ENCODE results near the gene CDCA5. TPM values are rescaled to one million over a fixed set of nuclear protein-coding genes. Genes with fewer than 3 reads are reported as not detected.

The CDCA5 gene
- total and polyA plus RNA-seq, 2 of the 4 experiments (the other 2 are of a cell fraction), result 9.1 to 14.0 TPM

GRCh38 chr11:65125197-65126056 is 41.6 kb upstream of the CDCA5 start:
- Histone ChIP-seq H3K36me3 (ENCODE audit: control insufficient read depth, insufficient read depth, low read length) (peaks cover 60% of the 10 kb centered on the region), H3K79me1 (ENCODE audit: low read depth in 1 of 2, low read length in 2 of 2) (peaks cover 24 to 61% of the 10 kb centered on the region in 2 experiments), H3K9me3 (ENCODE audit: control insufficient read depth, insufficient read depth, low read length) (no peaks in the 10 kb centered on the region), H4K20me1 (ENCODE audit: insufficient read depth, low read length) (peaks cover 9% of the 10 kb centered on the region; the same call in 1 of the 2 replicates), H3K9me1 (ENCODE audit: insufficient read depth, low read length) (0 out of 2 replicates have a peak, but pooled peaks cover 4% of the 10 kb centered on the region), H2AK5ac (ENCODE audit: low read depth, low read length) (no peak overlapping the region), H2BK20ac (ENCODE audit: low read depth, low read length) (no peak overlapping the region), H3K4me1 (ENCODE audit: control insufficient read depth, insufficient read depth, low read length) (no peaks in the 10 kb centered on the region; the same call in 1 of the 2 replicates), H2BK120ac (ENCODE audit: low read depth, low read length) (no peak overlapping the region), H3K4me2 (ENCODE audit: low read depth, low read length) (no peak overlapping the region), H3K23ac (ENCODE audit: low read depth, low read length) (no peak overlapping the region), H2BK15ac (ENCODE audit: low read depth, low read length) (no peak overlapping the region), H3K9ac (ENCODE audit: low read depth, low read length) (no peak overlapping the region), H3K27ac (ENCODE audit: insufficient read depth, low read length) (no peak overlapping the region), H3K4ac (ENCODE audit: low read depth, low read length) (no peak overlapping the region), H4K5ac (ENCODE audit: low read depth, low read length) (no peak overlapping the region), H3K18ac (ENCODE audit: low read depth, low read length) (no peak overlapping the region), H3K27me3 (ENCODE audit: control insufficient read depth, insufficient read depth, low read length) (no peaks in the 10 kb centered on the region), H3K56ac (ENCODE audit: extremely low read depth, insufficient read depth, low read length) (no peak overlapping the region), H3K14ac (replicated peaks; ENCODE audit: low read depth, low read length) (no peak overlapping the region), H4K91ac (ENCODE audit: insufficient read depth, low read depth, low read length) (no peak overlapping the region), H2AK9ac (replicated peaks; ENCODE audit: low read depth, low read length, poor library complexity) (no peak overlapping the region), H2BK5ac (ENCODE audit: low read depth, low read length, poor library complexity, severe bottlenecking) (no peak overlapping the region), H3K4me3 (ENCODE audit: insufficient read depth, low read depth, low read length) (no peak overlapping the region), H2AFZ (replicated peaks; ENCODE audit: low read length, poor library complexity) (no peak overlapping the region), H4K8ac (ENCODE audit: low read depth in 2 of 2, low read length in 2 of 2) (no peak overlapping the region)
- CTCF ChIA-PET, result no interaction called here
- no TSS peak for BruUV-seq (replicated peaks)
- DNase-seq, result no peak
- in situ Hi-C loops (cut with MboI; ENCODE audit: low sequenced_read_pairs), result no loop called here
- 87% methylated on average over 2 of the region's 12 CpGs; no CpG with 5 or more reads in 1 of the 2 experiments for WGBS, 2 experiments (ENCODE audit: extremely low coverage in 2 of 2, insufficient read length in 1 of 2)
- POLR2A ChIA-PET (ENCODE audit: unreplicated experiment), result no interaction called here
- dilution Hi-C loops (cut with HindIII; ENCODE audit: low sequenced_read_pairs, unreplicated experiment), result no loop called here
- no peak for TF ChIP-seq RCOR1 (IDR thresholded peaks at IDR 0.05; ENCODE audit: insufficient replicate concordance, low read length)
- no peak for TF ChIP-seq SMC3 (IDR thresholded peaks at IDR 0.05; ENCODE audit: low read depth, low read length)
- no peak for TF ChIP-seq MAFK (IDR thresholded peaks at IDR 0.05; ENCODE audit: low read depth, low read length)
- no peak for TF ChIP-seq FOS (IDR thresholded peaks at IDR 0.05; ENCODE audit: low read depth, low read length)
- TF ChIP-seq, protein P1, sequence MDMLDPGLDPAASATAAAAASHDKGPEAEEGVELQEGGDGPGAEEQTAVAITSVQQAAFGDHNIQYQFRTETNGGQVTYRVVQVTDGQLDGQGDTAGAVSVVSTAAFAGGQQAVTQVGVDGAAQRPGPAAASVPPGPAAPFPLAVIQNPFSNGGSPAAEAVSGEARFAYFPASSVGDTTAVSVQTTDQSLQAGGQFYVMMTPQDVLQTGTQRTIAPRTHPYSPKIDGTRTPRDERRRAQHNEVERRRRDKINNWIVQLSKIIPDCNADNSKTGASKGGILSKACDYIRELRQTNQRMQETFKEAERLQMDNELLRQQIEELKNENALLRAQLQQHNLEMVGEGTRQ (IDR thresholded peaks at IDR 0.05; ENCODE audit: low read depth, low read length), result no peak
- no peak for TF ChIP-seq RFX5 (IDR thresholded peaks at IDR 0.05; ENCODE audit: low read depth, low read length)
- TF ChIP-seq BHLHE40 (IDR thresholded peaks at IDR 0.05; ENCODE audit: low read depth, low read length), result no peak
- TF ChIP-seq MXI1 (IDR thresholded peaks at IDR 0.05; ENCODE audit: borderline replicate concordance, low read depth, low read length), result no peak
- no peak for TF ChIP-seq NFE2L2 (IDR thresholded peaks at IDR 0.05; ENCODE audit: low read depth, low read length)
- no peak for TF ChIP-seq RAD21 (IDR thresholded peaks at IDR 0.05; ENCODE audit: low read length)
- no peak for TF ChIP-seq CHD1 (IDR thresholded peaks at IDR 0.05; ENCODE audit: low read depth, low read length)
- TF ChIP-seq MAZ (IDR thresholded peaks at IDR 0.05; ENCODE audit: borderline replicate concordance, low read depth, low read length), result no peak
- no peak for TF ChIP-seq ELK1 (IDR thresholded peaks at IDR 0.05; ENCODE audit: borderline replicate concordance, low read depth, low read length)
- TF ChIP-seq CTCF (conservative IDR thresholded peaks at IDR 0.05; ENCODE audit: low read depth, low read length), result no peak
- ATAC-seq (ENCODE audit: low read depth), result no peak
- intact Hi-C loops (cut with micrococcal nuclease), result no loop called here
